ENCODE measurements around the gene MCC.

Gene MCC

GRCh38 chr5:113190347-113190746 is 297.9 kb downstream of the MCC start:
- no peak overlapping the region for H3K27ac ChIP-seq (replicated peaks)
- no peak for DNase-seq (ENCODE audit: low read depth in 1 of 2, low spot score in 1 of 2)
- H3K27me3 ChIP-seq (ENCODE audit: insufficient read depth, poor library complexity, severe bottlenecking) = no peaks in the 10 kb centered on the region
- no peak for TF ChIP-seq SPI1 (IDR thresholded peaks at IDR 0.05; ENCODE audit: borderline replicate concordance, low read depth)
- no peak for TF ChIP-seq POLR2AphosphoS5 (IDR thresholded peaks at IDR 0.05; ENCODE audit: low read depth)
- TF ChIP-seq GABPA (IDR thresholded peaks at IDR 0.05; ENCODE audit: low read depth) = no peak
- no peak for TF ChIP-seq REST (IDR thresholded peaks at IDR 0.05; ENCODE audit: insufficient replicate concordance, low read depth)
- TF ChIP-seq CTCF (IDR thresholded peaks at IDR 0.05; ENCODE audit: insufficient read depth, low read length) = no peak
- no peak overlapping the region for H3K4me3 ChIP-seq (replicated peaks; ENCODE audit: insufficient read depth, low read length)

GRCh38 chr5:113189291-113189690 is 299.0 kb downstream of the MCC start:
- no peak overlapping the region for H3K27ac ChIP-seq (replicated peaks)
- H3K4me3 ChIP-seq (replicated peaks; ENCODE audit: insufficient read depth, low read length) = no peak overlapping the region
- no peaks in the 10 kb centered on the region for H3K27me3 ChIP-seq (ENCODE audit: insufficient read depth, poor library complexity, severe bottlenecking)
- no peak for TF ChIP-seq GABPA (IDR thresholded peaks at IDR 0.05; ENCODE audit: low read depth)
- TF ChIP-seq REST (IDR thresholded peaks at IDR 0.05; ENCODE audit: insufficient replicate concordance, low read depth) = no peak
- no peak for TF ChIP-seq CTCF (IDR thresholded peaks at IDR 0.05; ENCODE audit: insufficient read depth, low read length)
- TF ChIP-seq POLR2AphosphoS5 (IDR thresholded peaks at IDR 0.05; ENCODE audit: low read depth) = no peak
- no peak for TF ChIP-seq SPI1 (IDR thresholded peaks at IDR 0.05; ENCODE audit: borderline replicate concordance, low read depth)
- DNase-seq (ENCODE audit: low read depth in 1 of 2, low spot score in 1 of 2) = no peak

- Histone ChIP-seq H3K27me3 (ENCODE audit: insufficient read depth, poor library complexity, severe bottlenecking) (no peaks in the 10 kb centered on the region), H3K4me3 (replicated peaks; ENCODE audit: insufficient read depth, low read length) (no peak overlapping the region), H3K27ac (replicated peaks) (no peak overlapping the region)
- TF ChIP-seq POLR2AphosphoS5 (IDR thresholded peaks at IDR 0.05; ENCODE audit: low read depth) (no peak), GABPA (IDR thresholded peaks at IDR 0.05; ENCODE audit: low read depth) (no peak), SPI1 (IDR thresholded peaks at IDR 0.05; ENCODE audit: borderline replicate concordance, low read depth) (no peak), REST (IDR thresholded peaks at IDR 0.05; ENCODE audit: insufficient replicate concordance, low read depth) (no peak), CTCF (IDR thresholded peaks at IDR 0.05; ENCODE audit: insufficient read depth, low read length) (no peak)
- no peak for DNase-seq (ENCODE audit: low read depth in 1 of 2, low spot score in 1 of 2)
Measured at GRCh38 chr5:113188436-113188835, 299.8 kb downstream of the MCC start.
